GM10248 (cell line): ENCODE data around the gene RASGRP2.

ENCODE experiments used
- CTCF ChIA-PET: fragments of 300-600 bp; sonication (Branson Sonifier 250); formaldehyde crosslinking; extraction: SDS; loops from one replicate; lab custom pipeline; 2021; ENCODE audit warnings: antibody characterized with exemption; lab: Yijun Ruan, JAX
- POLR2A ChIA-PET: fragments of 350-650 bp; sonication (Branson Sonifier 250); formaldehyde crosslinking; extraction: SDS; loops from one replicate; lab custom pipeline; 2020; ENCODE audit warnings: antibody characterized with exemption; lab: Yijun Ruan, JAX
- DNase-seq: peaks from one replicate; pipeline ENCODE4 v3.0.0; 2012; ENCODE audit errors: extremely low spot score
- CTCF ChIP-seq: IDR thresholded peaks from 2 replicates; pipeline ENCODE4 v1.5.1; 2012; ENCODE audit warnings: mild to moderate bottlenecking, low read depth; ENCODE audit errors: extremely low read depth, missing control alignments, control extremely low read depth

The RASGRP2 gene

DNA sequence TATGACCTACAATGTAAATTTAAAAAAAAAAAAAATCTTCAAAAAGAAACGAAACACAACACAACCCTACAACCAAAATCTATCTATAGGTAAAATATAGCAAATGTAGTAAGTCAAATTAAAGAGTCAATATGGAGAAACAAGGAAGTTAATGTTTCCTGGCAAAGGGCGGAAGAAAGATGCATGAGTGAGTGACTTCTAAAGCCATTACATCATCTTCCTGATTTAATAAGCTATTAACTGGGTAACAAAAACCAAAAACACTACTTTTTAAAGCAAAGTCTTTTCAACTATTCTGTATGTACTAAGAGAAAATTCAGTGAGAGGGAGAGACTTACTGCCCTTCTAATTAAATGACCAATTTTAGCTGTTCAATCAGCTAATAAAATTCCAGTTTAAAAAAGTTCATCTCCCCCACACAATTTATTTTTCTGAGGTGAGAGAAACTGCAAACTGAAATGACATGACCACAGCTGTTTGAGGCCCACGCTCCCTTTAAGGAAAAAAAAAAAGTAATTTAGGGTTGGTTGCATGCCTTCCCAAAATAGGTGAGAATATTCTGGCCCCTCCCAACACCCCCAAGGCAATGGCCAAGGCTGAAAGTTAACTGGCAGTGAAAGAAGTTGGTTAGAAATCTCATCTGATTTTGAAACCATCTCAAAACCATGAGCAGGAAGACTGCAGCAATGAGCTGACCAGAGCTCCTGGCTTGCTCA lies 28.5 kb upstream of the RASGRP2 start:
- TF ChIP-seq CTCF: no peak
- CTCF ChIA-PET: interaction anchor here (1.1 to 2.4 kb wide), 6 partner anchors 12 to 242 kb away, joined by 3 to 7 read pairs (median 6); partner anchors contain the start of genes PYGM and RASGRP2
- peak; percentile 24 for DNase-seq
- POLR2A ChIA-PET: interaction anchor here (0.6 to 2.4 kb wide), 4 partner anchors 9 to 105 kb away, joined by 3 to 10 read pairs (median 6); partner anchors contain the start of gene EHD1

DNA sequence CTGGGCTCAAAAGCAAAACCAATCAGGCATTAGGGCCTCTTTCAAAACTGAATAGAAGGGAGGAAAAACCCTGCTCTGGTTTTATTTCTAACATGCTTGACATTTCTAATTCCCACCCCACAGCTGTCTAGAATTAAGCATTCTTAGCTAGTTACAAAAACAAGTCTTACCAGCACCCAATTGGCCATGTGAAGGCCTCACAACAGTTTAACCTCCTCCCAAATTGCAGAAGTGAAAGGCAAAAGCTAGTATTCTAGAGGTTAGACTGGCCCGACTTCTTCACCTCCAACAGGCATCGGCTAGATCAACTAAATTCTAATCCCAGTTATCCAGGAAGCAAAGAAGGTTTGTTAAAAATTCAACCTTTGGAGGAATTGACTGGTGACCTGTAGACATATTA lies 27.9 kb upstream of the RASGRP2 start:
- DNase-seq: peak; percentile 42
- TF ChIP-seq CTCF: no peak
- CTCF ChIA-PET: interaction anchor here (1.1 to 2.4 kb wide), 7 partner anchors 10 to 243 kb away, joined by 3 to 7 read pairs (median 3); partner anchors contain the start of gene PYGM
- POLR2A ChIA-PET: interaction anchor here (0.7 to 2.4 kb wide), 3 partner anchors 8 to 106 kb away, joined by 3 to 10 read pairs (median 7); partner anchors contain the start of gene EHD1

DNA sequence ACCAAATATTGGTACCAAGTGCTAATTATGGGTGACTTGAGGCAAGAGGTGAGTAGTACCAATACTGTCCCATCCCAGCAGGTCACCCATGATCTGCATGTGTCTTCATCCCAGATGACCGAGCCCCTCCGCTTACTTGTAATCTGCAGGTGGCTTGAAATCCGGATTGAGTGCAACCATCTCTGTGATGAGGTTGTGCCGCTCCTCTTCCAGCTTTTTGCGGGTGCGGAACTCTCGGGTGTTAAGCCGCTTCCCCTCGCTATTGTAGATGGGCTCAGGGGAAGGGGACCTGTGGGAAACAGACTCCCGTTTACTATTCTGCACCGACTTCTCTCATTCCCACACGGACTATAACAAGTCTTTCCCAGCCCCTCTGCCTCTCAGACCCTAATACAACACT lies 26.2 kb upstream of the RASGRP2 start:
- ChIA-PET CTCF (interaction anchor here (2.4 kb wide), 1 partner anchor 23 kb away, joined by 7 read pairs; no protein-coding TSS in a partner anchor), POLR2A (interaction anchor here (1.0 to 1.6 kb wide), 2 partner anchors 9 to 10 kb away, joined by 3 to 4 read pairs; no protein-coding TSS in a partner anchor)
- no peak for DNase-seq
- TF ChIP-seq CTCF: no peak

DNA sequence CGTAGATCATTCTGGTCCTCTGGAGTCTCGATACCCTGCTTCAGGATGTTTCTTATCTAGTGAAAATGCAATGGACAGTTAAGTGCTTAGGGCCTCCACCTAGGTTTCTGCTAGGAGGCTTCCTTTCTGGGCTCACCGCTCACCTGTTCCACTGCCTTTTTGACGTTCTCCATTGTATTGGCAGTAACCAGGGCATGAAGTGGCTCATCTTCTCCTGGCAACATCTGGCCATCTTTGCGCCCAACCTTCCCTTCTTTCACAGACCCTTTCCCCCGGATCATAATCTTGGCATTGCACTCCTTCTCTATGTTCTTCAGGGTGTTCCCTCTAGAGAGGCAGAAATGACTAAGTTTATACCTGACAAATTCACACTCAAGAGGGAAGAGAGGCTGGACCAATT lies 25.3 kb upstream of the RASGRP2 start:
- ChIA-PET POLR2A (interaction anchor here (0.6 kb wide), 1 partner anchor 81 kb away, joined by 3 read pairs; no protein-coding TSS in a partner anchor), CTCF (interaction anchor here (1.0 kb wide), 1 partner anchor 22 kb away, joined by 3 read pairs; no protein-coding TSS in a partner anchor)
- no peak for TF ChIP-seq CTCF
- no peak for DNase-seq

DNA sequence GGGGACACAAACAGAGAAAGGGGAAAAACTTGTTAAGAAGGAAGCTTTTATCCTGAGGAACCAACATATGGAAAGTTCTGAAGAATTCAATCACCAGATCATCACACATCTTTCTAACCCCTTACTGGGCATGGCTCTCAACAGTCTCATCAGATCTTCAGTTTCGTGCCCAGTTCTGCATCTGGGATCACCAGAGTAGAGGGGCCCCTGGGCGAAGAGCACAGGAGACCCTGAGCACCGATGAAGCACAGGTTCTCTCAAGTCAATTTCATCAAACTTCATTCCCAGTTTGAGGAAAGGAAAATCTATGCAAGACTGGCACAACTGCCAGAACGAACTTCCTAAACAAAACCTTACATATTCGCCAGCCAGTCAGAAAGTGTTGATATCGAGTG lies 24.4 kb upstream of the RASGRP2 start:
- POLR2A ChIA-PET: interaction anchor here (1.2 kb wide), 1 partner anchor 10 kb away, joined by 3 read pairs; no protein-coding TSS in a partner anchor
- no peak for TF ChIP-seq CTCF
- CTCF ChIA-PET: interaction anchor here (0.7 to 1.9 kb wide), 11 partner anchors 8 to 104 kb away, joined by 3 to 9 read pairs (median 3); partner anchors contain the start of genes MAP4K2, PYGM, RASGRP2 and SF1
- no peak for DNase-seq
